GM12891 (cell line): ENCODE results near the gene C2CD5.
"Not testable (repeated sequence)": the region's sequence is repeated elsewhere in the genome, so short reads cannot be mapped to it uniquely, and the experiment has no call there.

ENCODE experiments used
- DNase-seq: peaks from one replicate; pipeline ENCODE4 v3.0.0; 2011; ENCODE audit warnings: low spot score; ENCODE audit not compliant: insufficient read length
- FAIRE-seq: peaks from 2 replicates; lab custom pipeline; 2011; peaks lifted over from hg19 to GRCh38; lab: Jason Lieb, UNC
- PAX5 ChIP-seq: IDR thresholded peaks from 2 replicates; pipeline ENCODE4 v1.6.1; 2011; ENCODE audit warnings: low read length, moderate library complexity, mild to moderate bottlenecking; ENCODE audit not compliant: insufficient read depth, severe bottlenecking
- POLR2A ChIP-seq: IDR thresholded peaks from 2 replicates; pipeline ENCODE4 v1.6.1; 2011; ENCODE audit warnings: low read depth, low read length, control low read depth
- POLR2AphosphoS5 ChIP-seq: IDR thresholded peaks from 2 replicates; pipeline ENCODE4 v1.6.1; 2011; ENCODE audit warnings: low read depth, low read length, control low read depth
- POU2F2 ChIP-seq: IDR thresholded peaks from 2 replicates; pipeline ENCODE4 v1.6.1; 2011; ENCODE audit warnings: low read depth, mild to moderate bottlenecking, control low read depth, low read length, moderate library complexity
- SPI1 ChIP-seq: IDR thresholded peaks from 2 replicates; pipeline ENCODE4 v1.6.1; 2011; ENCODE audit warnings: low read depth, low read length, control low read depth
- TAF1 ChIP-seq: IDR thresholded peaks from 2 replicates; pipeline ENCODE4 v1.6.1; 2011; ENCODE audit warnings: low read depth, low read length, control low read depth

Gene C2CD5

GRCh38 chr12:22481547-22482104 is 62.7 kb downstream of the C2CD5 start:
- no peak for DNase-seq
- TF ChIP-seq PAX5: no peak
- no peak for TF ChIP-seq SPI1
- TF ChIP-seq POLR2A: no peak
- FAIRE-seq: no peak

- FAIRE-seq, DNase-seq: not testable (repeated sequence)
Observed at GRCh38 chr12:22480814-22481213, 63.5 kb downstream of the C2CD5 start.

GRCh38 chr12:22480016-22480415 is 64.3 kb downstream of the C2CD5 start:
- no peak for TF ChIP-seq POLR2AphosphoS5
- no peak for TF ChIP-seq PAX5
- no peak for TF ChIP-seq SPI1
- no peak for TF ChIP-seq POLR2A
- TF ChIP-seq POU2F2: no peak
- no peak for TF ChIP-seq TAF1
- no peak for DNase-seq
- FAIRE-seq: no peak

GRCh38 chr12:22477894-22478287 is 66.5 kb downstream of the C2CD5 start:
- DNase-seq: no peak
- TF ChIP-seq SPI1 (no peak), PAX5 (no peak), TAF1 (no peak), POLR2AphosphoS5 (no peak), POLR2A (no peak), POU2F2 (no peak)
- FAIRE-seq: no peak

GRCh38 chr12:22477166-22477893 is 67.0 kb downstream of the C2CD5 start:
- TF ChIP-seq SPI1: no peak
- TF ChIP-seq TAF1: no peak
- TF ChIP-seq POLR2A: no peak
- TF ChIP-seq POLR2AphosphoS5: no peak
- no peak for TF ChIP-seq PAX5
- no peak for TF ChIP-seq POU2F2
- FAIRE-seq (no peak), DNase-seq (no peak)

GRCh38 chr12:22476133-22476532 is 68.2 kb downstream of the C2CD5 start:
- DNase-seq (no peak), FAIRE-seq (no peak)
- TF ChIP-seq PAX5: no peak
- no peak for TF ChIP-seq TAF1
- TF ChIP-seq POU2F2: no peak

GRCh38 chr12:22474970-22475720 is 69.2 kb downstream of the C2CD5 start:
- TF ChIP-seq TAF1 (no peak), SPI1 (no peak), POLR2A (no peak), POU2F2 (no peak), PAX5 (no peak), POLR2AphosphoS5 (no peak)
- DNase-seq: no peak
- FAIRE-seq: no peak

- peak; percentile 63 for FAIRE-seq
Observed at GRCh38 chr12:22473212-22473611, 71.1 kb downstream of the C2CD5 start.

GRCh38 chr12:22467190-22467589 is 77.2 kb downstream of the C2CD5 start:
- DNase-seq (no peak), FAIRE-seq (no peak)
- TF ChIP-seq POU2F2 (no peak), PAX5 (no peak), TAF1 (no peak), POLR2AphosphoS5 (no peak), POLR2A (no peak), SPI1 (no peak)

More at GRCh38 chr12:22473212-22473611, 71.1 kb downstream of the C2CD5 start:
- TF ChIP-seq POLR2AphosphoS5 (no peak), PAX5 (no peak), SPI1 (peak; percentile 66)
- no peak for DNase-seq

- no peak for FAIRE-seq
- no peak for DNase-seq
- TF ChIP-seq POLR2A (no peak), POU2F2 (no peak), TAF1 (no peak), POLR2AphosphoS5 (no peak), SPI1 (no peak), PAX5 (no peak)
Observed at GRCh38 chr12:22463306-22463705, 81.0 kb downstream of the C2CD5 start.

GRCh38 chr12:22461786-22462185 is 82.6 kb downstream of the C2CD5 start:
- DNase-seq (no peak), FAIRE-seq (no peak)
- TF ChIP-seq POLR2AphosphoS5: no peak
- no peak for TF ChIP-seq TAF1
- TF ChIP-seq SPI1: no peak
- no peak for TF ChIP-seq POLR2A
- no peak for TF ChIP-seq PAX5
- no peak for TF ChIP-seq POU2F2
